GM21367 (cell line): Measurements from ENCODE around the gene INTS3.
"Not testable (repeated sequence)": the region's sequence is repeated elsewhere in the genome, so short reads cannot be mapped to it uniquely, and the experiment has no call there.

Source experiments
- ATAC-seq: cut with Tn5 transposase; IDR thresholded peaks from one replicate; pipeline ENCODE4 v1.9.1; 2021; ENCODE audit not compliant: unreplicated experiment

Gene INTS3

DNA sequence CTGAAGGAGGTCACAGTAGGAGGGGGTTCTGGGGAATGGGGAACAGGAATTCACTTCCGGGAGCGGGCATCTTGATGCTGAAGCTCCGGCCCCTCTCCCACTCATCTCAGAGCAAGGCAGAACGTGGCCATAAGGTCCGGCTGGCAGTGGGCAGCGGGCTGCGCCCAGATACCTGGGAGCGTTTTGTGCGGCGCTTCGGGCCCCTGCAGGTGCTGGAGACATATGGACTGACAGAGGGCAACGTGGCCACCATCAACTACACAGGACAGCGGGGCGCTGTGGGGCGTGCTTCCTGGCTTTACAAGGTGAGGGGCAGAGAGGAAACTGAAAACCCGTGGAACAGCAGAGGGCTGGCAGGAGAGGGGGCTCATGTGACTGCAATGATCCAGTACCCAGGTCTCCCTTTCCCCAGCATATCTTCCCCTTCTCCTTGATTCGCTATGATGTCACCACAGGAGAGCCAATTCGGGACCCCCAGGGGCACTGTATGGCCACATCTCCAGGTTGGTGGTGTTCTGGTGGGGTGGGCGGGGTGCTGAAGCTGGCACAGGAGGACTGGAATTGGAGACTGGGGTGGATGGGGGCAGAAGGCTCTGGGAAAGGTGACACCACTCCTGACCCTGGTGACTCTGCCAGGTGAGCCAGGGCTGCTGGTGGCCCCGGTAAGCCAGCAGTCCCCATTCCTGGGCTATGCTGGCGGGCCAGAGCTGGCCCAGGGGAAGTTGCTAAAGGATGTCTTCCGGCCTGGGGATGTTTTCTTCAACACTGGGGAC, 50.4 kb downstream of the INTS3 start:
- ATAC-seq: no peak

DNA sequence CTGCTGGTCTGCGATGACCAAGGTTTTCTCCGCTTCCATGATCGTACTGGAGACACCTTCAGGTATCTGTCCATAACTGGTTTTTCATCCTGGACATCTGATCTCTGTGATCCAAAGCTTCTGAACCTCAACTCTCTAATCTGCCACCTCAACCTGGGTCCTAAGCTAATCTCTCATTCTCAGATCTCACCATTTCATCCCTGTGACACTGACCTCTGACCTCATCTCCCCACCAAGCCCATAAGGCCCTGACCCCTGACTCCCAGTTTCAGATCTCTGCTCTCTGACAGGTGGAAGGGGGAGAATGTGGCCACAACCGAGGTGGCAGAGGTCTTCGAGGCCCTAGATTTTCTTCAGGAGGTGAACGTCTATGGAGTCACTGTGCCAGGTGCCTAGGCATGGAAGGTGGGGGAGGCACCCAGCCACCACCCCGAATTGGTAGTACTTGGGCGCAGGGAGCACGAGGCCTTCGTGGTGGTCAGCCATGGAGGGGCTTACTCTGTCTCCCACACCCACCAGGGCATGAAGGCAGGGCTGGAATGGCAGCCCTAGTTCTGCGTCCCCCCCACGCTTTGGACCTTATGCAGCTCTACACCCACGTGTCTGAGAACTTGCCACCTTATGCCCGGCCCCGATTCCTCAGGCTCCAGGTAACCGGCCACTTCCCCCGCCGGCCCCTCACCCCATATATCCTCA, 51.1 kb downstream of the INTS3 start:
- no peak for ATAC-seq

DNA sequence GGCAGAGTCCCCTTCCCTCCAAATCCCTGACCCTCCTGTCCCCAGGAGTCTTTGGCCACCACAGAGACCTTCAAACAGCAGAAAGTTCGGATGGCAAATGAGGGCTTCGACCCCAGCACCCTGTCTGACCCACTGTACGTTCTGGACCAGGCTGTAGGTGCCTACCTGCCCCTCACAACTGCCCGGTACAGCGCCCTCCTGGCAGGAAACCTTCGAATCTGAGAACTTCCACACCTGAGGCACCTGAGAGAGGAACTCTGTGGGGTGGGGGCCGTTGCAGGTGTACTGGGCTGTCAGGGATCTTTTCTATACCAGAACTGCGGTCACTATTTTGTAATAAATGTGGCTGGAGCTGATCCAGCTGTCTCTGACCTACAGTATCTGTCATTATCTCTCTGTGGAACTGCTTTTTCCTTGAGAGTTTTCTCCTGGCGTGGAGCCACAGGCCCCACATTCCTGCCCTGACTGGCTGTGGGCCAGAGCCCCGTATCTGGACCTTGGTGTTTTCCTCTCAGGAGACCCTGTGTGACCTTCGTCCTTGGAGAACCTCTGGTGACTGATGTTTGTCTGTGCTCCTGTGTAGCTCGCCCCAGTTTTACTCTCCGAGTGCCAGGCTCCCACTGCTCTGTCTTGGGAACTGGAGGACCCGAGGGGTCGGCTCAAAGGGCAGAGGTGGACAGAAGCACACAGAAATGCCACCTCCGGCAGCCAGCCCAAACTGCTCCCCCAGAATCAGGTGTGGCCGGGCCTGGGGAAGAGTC, 52.1 kb downstream of the INTS3 start:
- no peak for ATAC-seq

DNA sequence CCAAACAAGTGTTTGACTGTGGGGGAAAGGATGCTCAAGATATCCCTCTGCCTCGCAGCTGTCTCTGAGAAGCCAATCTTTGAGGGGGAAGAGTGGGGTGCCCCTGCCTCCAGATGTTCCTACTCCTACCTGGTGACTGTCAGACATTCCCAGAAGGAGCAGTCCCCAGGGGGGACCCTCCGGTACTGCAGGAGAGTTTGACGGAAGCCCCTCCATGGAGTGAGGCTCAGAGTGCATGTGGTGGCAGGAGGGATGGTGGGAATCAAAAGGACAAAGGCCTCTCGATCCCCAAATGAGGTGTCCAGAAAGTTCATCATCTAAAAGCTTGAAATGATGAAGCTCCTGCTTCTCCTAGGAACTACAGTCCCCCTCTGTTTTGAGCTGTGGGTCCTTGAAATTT, 52.7 kb downstream of the INTS3 start:
- ATAC-seq: no peak

DNA sequence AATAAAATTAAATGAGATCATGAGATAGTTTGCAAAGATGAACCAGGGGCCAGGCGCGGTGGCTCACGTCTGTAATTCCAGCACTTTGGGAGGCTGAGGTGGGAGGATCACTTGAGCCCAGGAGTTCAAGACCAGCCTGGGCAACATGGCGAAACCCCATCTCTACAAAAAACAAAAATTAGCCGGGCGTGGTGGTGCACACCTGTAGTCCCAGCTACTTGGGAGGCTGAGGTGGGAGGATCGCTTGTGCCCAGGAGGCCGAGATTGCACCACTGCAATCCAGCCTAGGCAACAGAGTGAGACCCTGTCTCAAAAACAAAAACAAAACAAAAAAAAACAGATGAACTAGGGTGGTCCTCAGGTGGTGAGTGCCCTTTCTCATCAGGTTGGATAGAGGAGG, 54.8 kb downstream of the INTS3 start:
- ATAC-seq: not testable (repeated sequence)

DNA sequence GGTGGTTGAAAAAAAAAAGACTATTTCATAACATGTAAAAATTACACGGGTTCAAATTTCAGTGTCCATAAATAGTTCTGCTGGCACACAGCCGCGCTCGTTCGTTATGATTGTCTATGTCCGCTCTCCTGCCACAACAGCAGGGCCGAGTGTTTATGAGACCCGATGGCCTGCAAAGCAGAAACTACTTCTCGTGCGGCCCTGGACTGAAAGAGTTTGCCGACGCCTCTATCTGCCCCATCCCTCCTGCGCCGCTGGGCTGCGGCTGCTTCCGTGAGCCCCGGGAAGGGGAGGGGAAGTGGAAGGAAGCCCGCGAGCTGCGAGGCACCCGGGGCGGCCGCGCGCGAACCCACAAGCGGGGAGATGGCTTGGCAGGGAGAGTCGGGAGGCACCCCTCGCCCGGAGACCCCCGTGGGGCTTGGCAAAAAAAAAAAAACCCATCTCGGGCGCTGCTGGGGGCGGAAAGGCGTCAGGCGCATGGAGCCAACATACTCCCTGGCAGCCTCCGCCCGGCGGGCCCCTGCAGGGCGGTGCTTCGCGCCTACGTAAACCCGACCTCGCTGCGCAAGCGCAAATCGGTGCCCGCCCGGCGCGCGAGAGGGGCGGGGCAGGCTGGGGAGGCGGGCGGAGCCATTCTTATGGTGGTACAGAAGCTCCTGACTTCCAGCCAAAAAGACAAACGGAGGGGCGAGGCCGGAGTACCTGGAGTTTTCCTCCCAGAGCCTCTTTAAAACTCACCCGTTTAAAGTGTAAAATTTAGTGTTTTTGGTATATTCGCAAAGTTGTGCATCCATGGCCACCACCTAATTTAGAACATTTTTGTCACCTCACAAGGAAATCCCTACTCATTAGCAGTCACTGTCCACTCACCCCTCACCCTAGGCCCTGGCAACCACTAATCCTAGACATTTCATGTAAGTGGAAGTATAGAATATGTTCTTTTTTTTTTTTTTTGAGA, 55.7 kb downstream of the INTS3 start:
- peak; percentile 72 for ATAC-seq

DNA sequence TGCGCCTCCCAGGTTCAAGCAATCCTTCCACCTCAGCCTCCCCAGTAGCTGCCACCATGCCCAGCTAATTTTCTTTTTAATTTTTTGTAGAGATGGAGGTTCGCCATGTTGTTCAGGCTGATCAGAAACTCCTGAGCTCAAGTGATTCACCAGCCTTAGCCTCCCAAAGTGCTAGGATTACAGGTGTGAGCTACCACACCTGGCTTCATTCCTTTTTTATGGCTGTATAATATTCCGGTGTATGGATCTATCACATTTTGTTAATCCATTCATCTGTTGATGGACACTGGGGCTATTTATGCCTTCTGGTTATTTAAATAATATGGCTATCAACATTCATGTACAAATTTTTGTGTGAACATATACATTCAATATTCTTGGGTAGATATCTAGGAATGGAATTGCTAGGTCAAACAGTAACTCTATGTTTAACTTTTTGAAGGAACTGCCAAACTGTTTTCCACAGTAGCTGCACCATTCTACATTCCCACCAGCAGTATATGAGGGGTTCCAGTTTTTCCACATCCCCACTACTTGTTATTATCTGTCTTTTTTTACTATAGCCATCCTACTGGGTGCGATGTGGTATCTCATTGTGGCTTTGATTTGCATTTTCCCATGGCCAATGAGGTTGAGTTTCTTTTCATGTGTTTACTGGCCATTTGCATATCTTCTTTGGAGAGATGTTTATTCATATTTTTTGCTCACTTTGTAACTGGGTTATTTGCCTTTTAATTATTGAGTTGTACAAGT, 58.4 kb downstream of the INTS3 start:
- no peak for ATAC-seq

DNA sequence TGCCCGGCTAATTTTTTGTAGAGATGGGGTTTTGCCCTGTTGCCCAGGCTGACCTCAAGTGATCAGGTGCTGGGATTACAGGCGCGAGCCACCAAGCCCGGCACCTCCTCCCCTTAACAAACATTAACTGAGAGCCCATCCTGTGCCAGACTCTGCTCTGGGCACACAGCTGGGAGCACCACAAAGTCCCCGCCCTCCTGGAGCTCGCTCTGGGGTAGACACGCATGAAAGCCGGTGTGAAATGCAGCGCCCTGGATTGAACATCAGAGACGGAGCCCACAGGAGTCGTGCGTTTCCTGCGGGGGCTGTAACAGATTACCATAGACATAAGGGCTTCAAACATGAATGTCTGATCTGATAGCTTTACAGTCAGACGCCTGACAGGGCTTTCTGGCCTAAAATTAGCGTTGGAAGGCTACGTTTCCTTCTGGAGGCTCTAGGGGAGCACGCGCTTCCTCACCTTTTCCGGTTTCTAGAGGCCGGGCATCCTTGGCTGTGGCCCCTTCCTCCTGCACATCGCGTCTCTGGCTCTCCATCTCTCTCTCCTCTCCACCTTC, 61.7 kb downstream of the INTS3 start:
- no peak for ATAC-seq

DNA sequence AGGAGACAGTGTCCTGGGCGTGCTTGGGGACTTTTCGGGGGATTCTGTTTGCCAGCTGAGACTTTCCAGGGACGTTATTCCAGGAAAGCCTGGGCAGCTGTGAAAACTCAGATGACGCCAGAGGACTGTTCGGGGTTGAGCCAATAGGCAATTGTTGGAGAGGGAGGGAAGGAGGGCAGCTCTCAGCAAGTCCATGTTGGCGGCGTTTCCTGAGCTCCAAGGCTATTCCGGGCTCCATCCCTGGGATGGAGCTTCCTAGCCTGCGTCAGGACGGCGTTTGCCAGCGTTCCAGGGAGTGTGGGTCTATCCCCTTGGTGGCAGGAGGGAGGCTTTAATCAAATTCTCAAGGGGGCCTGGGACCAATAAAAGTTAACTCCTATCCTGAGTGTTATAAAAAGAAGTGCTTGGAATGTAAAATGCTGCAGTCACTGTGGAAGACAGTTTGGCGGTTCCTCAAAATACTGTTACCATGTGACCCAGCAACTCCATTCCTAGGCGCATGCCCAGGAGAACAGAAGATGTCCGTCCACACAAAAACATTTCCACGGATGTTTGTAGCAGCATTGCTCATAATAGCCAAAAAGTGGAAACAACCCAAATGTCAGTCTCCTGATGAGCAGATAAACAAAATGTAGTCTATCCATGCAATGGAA, 62.6 kb downstream of the INTS3 start:
- ATAC-seq: no peak

DNA sequence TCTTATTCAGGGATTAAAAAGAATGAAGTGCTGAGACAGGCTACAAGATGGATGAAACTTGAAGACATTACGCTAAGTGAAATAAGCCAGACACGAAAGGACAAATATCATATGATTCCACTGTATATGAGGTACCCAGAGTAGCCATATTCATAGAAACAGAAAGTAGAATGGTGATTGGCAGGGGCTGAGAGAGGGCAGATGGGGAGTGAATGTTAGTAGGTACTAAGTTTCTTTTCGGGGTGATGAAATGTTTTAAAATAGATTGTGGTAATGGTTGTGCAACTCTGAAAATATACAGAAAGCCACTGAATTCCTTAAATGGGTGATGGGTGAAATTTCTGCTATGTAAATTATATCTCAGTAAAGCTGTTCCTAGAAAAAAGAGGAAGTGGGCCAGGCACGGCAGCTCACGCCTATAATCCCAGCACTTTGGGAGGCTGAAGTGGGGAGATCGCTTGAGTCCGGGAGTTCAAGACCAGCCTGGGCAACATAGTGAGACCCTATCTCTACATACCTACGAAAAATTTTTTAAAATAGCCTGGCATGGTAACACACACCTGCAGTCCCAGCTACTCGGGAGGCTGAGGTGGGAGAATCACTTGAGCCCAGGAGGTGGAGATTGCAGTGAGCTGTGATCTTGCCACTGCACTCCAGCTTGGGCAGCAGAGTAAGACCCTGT, 63.3 kb downstream of the INTS3 start:
- ATAC-seq: peak; percentile 64

DNA sequence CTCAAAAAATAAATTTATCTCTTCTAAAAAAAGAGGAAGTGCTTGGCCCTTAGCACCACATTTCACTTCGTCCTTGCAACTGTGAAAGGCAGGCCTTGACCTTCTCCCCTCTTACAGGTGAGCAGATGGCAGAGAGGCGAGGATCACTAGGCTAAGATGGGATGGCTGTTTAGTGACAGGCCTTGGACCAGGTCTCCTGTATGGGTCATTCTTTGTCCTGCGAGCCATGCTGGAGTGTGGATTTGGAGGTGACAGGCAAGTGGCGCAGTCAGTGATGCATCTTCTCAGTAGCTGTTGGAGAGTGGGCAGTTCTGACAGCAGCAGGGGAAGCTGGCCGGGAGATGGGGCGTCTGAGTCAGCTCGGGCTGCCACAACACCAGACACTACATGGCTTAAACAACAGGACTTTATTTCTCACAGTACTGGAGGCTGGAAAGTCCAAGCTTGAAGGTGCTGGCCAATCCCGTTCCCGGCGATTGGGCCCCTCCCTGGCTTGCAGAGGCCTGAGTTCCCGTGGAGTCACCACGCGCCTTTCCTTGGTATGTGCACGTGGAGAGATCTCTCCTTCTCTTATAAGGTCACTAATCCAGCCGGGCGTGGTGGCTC, 63.9 kb downstream of the INTS3 start:
- no peak for ATAC-seq

DNA sequence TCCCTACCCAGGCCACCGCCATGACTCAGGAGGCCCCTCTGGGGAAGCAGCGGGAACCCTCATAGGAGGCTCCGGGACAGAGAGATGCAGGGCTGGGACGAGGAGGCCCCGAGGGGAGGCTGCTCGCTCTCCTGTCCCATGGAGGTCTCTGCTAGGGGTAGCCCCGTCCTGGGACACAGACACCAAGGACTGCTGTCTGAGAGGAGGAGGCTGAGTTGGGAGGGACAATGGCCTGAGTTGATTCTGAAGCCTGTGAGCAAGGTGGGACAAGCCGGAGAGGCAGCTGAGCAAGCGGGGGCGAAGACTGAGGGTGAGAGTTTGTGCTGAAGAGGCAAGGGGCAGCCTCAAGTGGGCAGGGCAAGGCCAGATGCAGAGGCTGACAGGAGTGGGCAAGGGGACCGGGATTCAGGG, 64.8 kb downstream of the INTS3 start:
- no peak for ATAC-seq

DNA sequence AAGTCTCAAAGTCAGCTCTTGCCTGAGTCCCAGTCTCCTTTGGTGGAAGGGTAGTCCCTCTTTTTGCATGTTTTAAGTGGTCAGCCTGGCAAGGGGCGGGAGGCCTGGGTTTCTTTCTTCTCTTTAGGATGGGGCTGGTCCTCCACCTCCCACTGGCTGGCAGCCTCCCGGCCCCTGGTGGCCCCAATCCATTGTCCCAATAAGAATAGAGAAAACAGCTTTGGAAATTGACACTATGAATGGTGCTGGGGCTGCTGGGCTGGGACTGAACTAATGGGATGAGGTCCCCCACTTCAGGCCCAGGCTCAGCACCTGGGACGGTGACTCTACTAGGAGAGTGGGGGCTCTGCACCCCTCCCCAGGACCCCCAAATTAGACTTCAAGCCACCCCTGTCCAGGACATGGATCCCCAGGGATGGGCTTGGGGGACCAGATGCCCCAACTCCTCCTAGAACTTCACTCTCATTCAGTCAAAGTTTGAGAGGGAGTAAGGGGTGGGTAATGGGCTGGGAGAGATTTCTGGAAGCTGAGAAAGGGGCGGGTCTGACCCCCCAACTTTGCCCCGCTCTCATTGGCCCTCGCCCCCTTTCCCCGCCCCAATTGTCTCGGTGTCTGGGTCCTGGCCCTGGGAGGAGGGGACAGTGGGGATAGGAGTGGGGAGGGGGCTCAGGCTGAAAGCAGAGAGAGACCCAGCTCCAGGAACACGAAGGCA, 65.6 kb downstream of the INTS3 start:
- ATAC-seq: no peak

DNA sequence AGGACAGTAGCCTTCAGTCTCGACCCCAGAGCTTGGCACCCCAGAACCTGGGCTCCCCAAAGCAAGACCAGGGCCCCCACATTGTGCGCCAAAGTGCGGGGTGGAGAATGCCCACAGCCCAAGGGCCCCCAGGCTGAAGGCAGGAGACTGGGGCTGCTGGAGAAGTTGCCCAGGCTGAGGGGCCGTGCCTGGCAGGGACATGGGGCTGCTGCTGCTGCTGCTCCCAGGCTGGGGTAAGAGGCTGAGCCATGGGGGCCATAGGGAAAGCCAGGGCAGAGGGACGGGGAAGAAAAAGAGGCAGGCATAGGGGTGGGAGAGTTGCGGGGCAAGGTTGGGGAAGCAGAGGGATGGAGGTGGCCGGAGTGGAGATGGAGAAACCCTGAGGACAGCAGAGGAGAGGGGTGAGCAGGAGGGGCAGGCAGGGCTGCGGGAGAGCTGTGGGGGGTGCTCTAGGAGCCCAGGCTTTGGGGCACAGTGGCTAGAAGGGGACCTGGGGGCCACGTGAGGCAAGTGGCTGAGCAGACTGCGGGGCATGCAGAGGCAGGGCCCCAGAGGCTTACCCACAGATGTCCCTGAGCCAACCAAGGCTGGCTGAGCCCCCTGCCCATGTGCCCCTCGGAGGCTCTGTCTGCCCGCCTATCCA, 66.2 kb downstream of the INTS3 start:
- no peak for ATAC-seq

DNA sequence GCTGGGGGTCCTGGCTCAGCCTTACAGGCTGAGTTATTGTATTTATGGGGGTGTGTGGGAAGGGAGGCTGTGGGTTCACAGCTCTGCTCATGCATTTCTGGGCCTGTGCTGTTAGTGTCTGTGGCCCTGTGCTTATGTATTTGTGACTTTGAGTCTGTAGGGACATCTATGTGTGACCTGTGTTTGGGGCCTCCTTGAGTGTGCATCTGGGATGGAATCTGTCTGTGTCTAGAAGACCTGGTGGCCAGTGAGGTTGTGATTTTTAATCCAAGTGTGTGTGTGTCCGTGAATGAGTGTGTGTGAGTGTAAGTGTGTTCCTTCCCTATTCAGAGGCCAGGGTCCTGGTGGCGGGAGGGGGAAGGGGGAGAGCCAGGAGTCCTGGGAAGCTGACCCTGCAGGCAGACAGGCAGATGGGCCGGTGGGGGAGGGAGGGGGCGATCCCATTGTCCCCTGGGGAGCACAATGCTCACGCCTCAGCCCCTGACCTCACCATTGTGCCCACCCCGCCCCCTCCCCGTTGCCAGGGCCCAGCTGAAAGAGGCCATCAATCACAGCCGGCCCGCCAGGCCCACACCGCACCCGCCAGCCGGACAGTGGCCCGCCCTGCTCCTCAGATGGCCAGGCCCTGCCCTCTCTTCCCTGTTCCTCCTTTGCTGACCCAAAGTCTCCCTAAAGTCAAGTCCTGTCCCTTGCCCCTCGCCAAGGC, 66.9 kb downstream of the INTS3 start:
- ATAC-seq: no peak

DNA sequence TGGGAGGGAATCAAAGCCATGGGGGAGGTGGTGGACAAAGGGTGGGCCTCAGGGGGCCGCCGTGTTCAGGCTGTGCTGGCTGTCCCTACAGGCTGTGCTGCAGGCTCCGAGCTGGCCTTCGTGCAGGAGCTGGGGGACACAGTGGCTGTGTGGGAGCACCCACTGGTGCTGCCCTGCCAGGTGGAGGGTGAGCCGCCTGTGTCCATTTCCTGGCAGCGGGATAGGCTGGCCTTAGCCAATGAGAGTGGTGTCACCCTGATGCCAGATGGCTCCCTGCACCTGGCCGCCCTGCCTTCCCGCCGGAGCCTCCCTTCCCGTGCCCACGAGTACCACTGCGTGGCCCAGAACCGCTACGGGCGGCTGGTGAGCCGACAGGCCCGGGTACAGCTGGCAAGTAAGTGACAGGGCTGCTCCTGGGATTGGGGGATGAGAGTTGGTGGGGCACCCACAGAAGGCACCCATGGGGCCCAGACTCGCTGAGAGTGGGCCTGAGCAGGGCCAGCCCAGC, 67.5 kb downstream of the INTS3 start:
- no peak for ATAC-seq
